H9 (cell line): ENCODE results near the gene CACNA2D3. TPM values are rescaled to one million over a fixed set of nuclear protein-coding genes. Genes with fewer than 3 reads are reported as not detected.

Experiments
- DNase-seq: peaks from one replicate; pipeline ENCODE4 v3.0.0-alpha.2; 2017
- H2AFZ ChIP-seq: one replicate; pipeline ENCODE4 v1.6.1; 2013; ENCODE audit warnings: mild to moderate bottlenecking, low read length, control low read depth, moderate library complexity
- H2AK5ac ChIP-seq: 2 replicates; pipeline ENCODE4 v1.6.1; 2013; ENCODE audit warnings: low read length, control low read depth, mixed read lengths; ENCODE audit not compliant: insufficient read length
- H2BK120ac ChIP-seq: one replicate; pipeline ENCODE4 v1.6.1; 2013; ENCODE audit warnings: low read depth, mild to moderate bottlenecking, low read length, control low read depth, inconsistent platforms; ENCODE audit not compliant: poor library complexity, severe bottlenecking
- H2BK12ac ChIP-seq: 2 replicates; pipeline ENCODE4 v1.6.1; 2013; ENCODE audit warnings: low read length, control low read depth, mixed read lengths, low read depth; ENCODE audit not compliant: insufficient read length
- H2BK15ac ChIP-seq: 2 replicates; pipeline ENCODE4 v1.6.1; 2013; ENCODE audit warnings: low read depth, low read length, control low read depth
- H2BK20ac ChIP-seq: one replicate; pipeline ENCODE4 v1.6.1; 2013; ENCODE audit warnings: low read depth, mild to moderate bottlenecking, low read length, control low read depth, inconsistent platforms; ENCODE audit not compliant: poor library complexity, severe bottlenecking
- H2BK5ac ChIP-seq: 2 replicates; pipeline ENCODE4 v1.6.1; 2013; ENCODE audit warnings: low read length, control low read depth, mixed read lengths; ENCODE audit not compliant: insufficient read length
- H3K14ac ChIP-seq: 2 replicates; pipeline ENCODE4 v1.6.1; 2013; ENCODE audit warnings: low read length, control low read depth; ENCODE audit not compliant: insufficient read depth
- H3K18ac ChIP-seq: 2 replicates; pipeline ENCODE4 v1.6.1; 2013; ENCODE audit warnings: low read depth, mild to moderate bottlenecking, mixed read lengths, low read length, control low read depth; ENCODE audit not compliant: insufficient read length
- H3K23ac ChIP-seq: 2 replicates; pipeline ENCODE4 v1.6.1; 2013; ENCODE audit warnings: low read length, control low read depth, mixed read lengths, low read depth; ENCODE audit not compliant: insufficient read length
- H3K23me2 ChIP-seq: 2 replicates; pipeline ENCODE4 v1.6.1; 2013; ENCODE audit warnings: low read depth, mild to moderate bottlenecking, mixed read lengths, low read length, control low read depth; ENCODE audit not compliant: insufficient read length, poor library complexity, severe bottlenecking
- H3K27ac ChIP-seq: 2 replicates; pipeline ENCODE4 v1.5.1; 2013; ENCODE audit warnings: low read length, control low read depth, mixed read lengths, low read depth; ENCODE audit not compliant: insufficient read length
- H3K27me3 ChIP-seq: 2 replicates; pipeline ENCODE4 v1.6.1; 2013; ENCODE audit warnings: low read length, control low read depth, inconsistent platforms; ENCODE audit not compliant: insufficient read depth
- H3K4ac ChIP-seq: 2 replicates; pipeline ENCODE4 v1.6.1; 2013; ENCODE audit warnings: low read depth, mild to moderate bottlenecking, control low read depth, inconsistent platforms, low read length, moderate library complexity
- H3K4me1 ChIP-seq: 2 replicates; pipeline ENCODE4 v1.6.1; 2013; ENCODE audit warnings: low read length, control low read depth, inconsistent platforms; ENCODE audit not compliant: insufficient read depth
- H3K4me2 ChIP-seq: 2 replicates; pipeline ENCODE4 v1.6.1; 2013; ENCODE audit warnings: low read length, control low read depth, mixed read lengths; ENCODE audit not compliant: insufficient read length, insufficient read depth
- H3K56ac ChIP-seq: 2 replicates; pipeline ENCODE4 v1.6.1; 2013; ENCODE audit warnings: low read depth, mild to moderate bottlenecking, mixed read lengths, low read length, control low read depth; ENCODE audit not compliant: insufficient read length
- H3K79me1 ChIP-seq: 2 replicates; pipeline ENCODE4 v1.6.1; 2013; ENCODE audit warnings: low read depth, mild to moderate bottlenecking, moderate library complexity, low read length, control low read depth, inconsistent platforms; ENCODE audit not compliant: insufficient read depth, poor library complexity, severe bottlenecking
- H3K79me2 ChIP-seq: 2 replicates; pipeline ENCODE4 v1.6.1; 2013; ENCODE audit warnings: low read length, control low read depth, inconsistent platforms; ENCODE audit not compliant: insufficient read depth
- H3K9ac ChIP-seq: 2 replicates; pipeline ENCODE4 v1.6.1; 2013; ENCODE audit warnings: low read length, control low read depth, mixed read lengths; ENCODE audit not compliant: insufficient read length; ENCODE audit errors: extremely low read depth
- H3K9me3 ChIP-seq: one replicate; pipeline ENCODE4 v1.6.1; 2013; ENCODE audit warnings: low read depth, low read length, inconsistent platforms; ENCODE audit not compliant: control insufficient read depth
- H3T11ph ChIP-seq: one replicate; pipeline ENCODE4 v1.6.1; 2013; ENCODE audit warnings: mild to moderate bottlenecking, low read length, control low read depth, inconsistent platforms
- H4K20me1 ChIP-seq: one replicate; pipeline ENCODE4 v1.6.1; 2013; ENCODE audit not compliant: control insufficient read depth, insufficient read length, insufficient read depth
- H4K5ac ChIP-seq: 2 replicates; pipeline ENCODE4 v1.6.1; 2013; ENCODE audit warnings: low read depth, mild to moderate bottlenecking, mixed read lengths, low read length, control low read depth; ENCODE audit not compliant: insufficient read length
- H4K8ac ChIP-seq: replicated peaks from 2 replicates; pipeline ENCODE4 v1.6.1; 2013; ENCODE audit warnings: low read length, control low read depth, mixed read lengths, low read depth; ENCODE audit not compliant: insufficient read length
- H4K91ac ChIP-seq: 2 replicates; pipeline ENCODE4 v1.6.1; 2013; ENCODE audit warnings: low read depth, mild to moderate bottlenecking, moderate library complexity, mixed read lengths, low read length, control low read depth; ENCODE audit not compliant: insufficient read length
- H3K27ac Mint-ChIP-seq, 3 experiments: 2 replicates in 2 of 3; 3 replicates in 1 of 3; pipeline ENCODE4 v1.8.0; 2020 to 2021; ENCODE audit warnings: mixed read lengths in 3 of 3, mild to moderate bottlenecking in 1 of 3, moderate library complexity in 1 of 3
- H3K27me3 Mint-ChIP-seq: 2 replicates; pipeline ENCODE4 v1.8.0; 2021; ENCODE audit warnings: low read depth, mild to moderate bottlenecking, moderate library complexity, mixed read lengths
- H3K36me3 Mint-ChIP-seq, 3 experiments: 2 replicates in 2 of 3; 3 replicates in 1 of 3; pipeline ENCODE4 v1.8.0; 2020 to 2021; ENCODE audit warnings: low read depth in 3 of 3, mixed read lengths in 3 of 3; ENCODE audit not compliant: insufficient read depth in 1 of 3
- H3K4me1 Mint-ChIP-seq, 2 experiments: 2 replicates each; pipeline ENCODE4 v1.8.0; 2020; ENCODE audit warnings: mixed read lengths in 2 of 2
- H3K4me3 Mint-ChIP-seq, 2 experiments: 2 replicates in 1 of 2; 3 replicates in 1 of 2; pipeline ENCODE4 v1.8.0; 2020 to 2021; ENCODE audit warnings: mild to moderate bottlenecking in 2 of 2, mixed read lengths in 2 of 2, moderate library complexity in 1 of 2
- H3K9me3 Mint-ChIP-seq, 2 experiments: 2 replicates in 1 of 2; 3 replicates in 1 of 2; pipeline ENCODE4 v1.8.0; 2020; ENCODE audit warnings: mild to moderate bottlenecking in 2 of 2, mixed read lengths in 2 of 2, moderate library complexity in 1 of 2
- CTCF ChIP-seq: fragments of 200-600 bp; sonication (generic); conservative IDR thresholded peaks from 3 replicates; pipeline ENCODE4 v1.8.0; 2021; ENCODE audit warnings: antibody characterized with exemption, mild to moderate bottlenecking
- WGBS: extraction: QIAGEN DNeasy Blood & Tissue Kit; methylation state at CpG from one replicate; pipeline ENCODE4 v1.1.7; 2013; ENCODE audit warnings: missing lambda C conversion rate, low lambda C conversion rate, mixed read lengths; ENCODE audit not compliant: insufficient read length; ENCODE audit errors: extremely low coverage; 5-methylcytosine and 5-hydroxymethylcytosine counted together
- total RNA-seq: library from RNA; stranded (reverse); gene quantifications from 2 replicates; pipeline ENCODE4 v1.2.1, GENCODE V29; 2021

Gene CACNA2D3
- total RNA-seq, 1 experiment from 2014 or later: 3.2 TPM

GRCh38 chr3:54564374-54564925 is 442.1 kb downstream of the CACNA2D3 start:
- Histone ChIP-seq H2AFZ (no peak overlapping the region), H4K5ac (no peak overlapping the region), H3K9me3 (no peaks in the 10 kb centered on the region), H4K91ac (no peak overlapping the region), H3K4me2 (no peak overlapping the region), H3K27me3 (no peaks in the 10 kb centered on the region), H3K23ac (no peak overlapping the region), H4K20me1 (no peaks in the 10 kb centered on the region), H2BK120ac (no peak overlapping the region), H2AK5ac (no peak overlapping the region), H2BK5ac (no peak overlapping the region), H3K4ac (no peak overlapping the region), H3K27ac (no peak overlapping the region), H3K23me2 (no peaks in the 10 kb centered on the region), H2BK15ac (no peak overlapping the region), H3K79me2 (no peaks in the 10 kb centered on the region), H3K9ac (no peak overlapping the region), H3T11ph (no peak overlapping the region), H3K56ac (no peak overlapping the region), H4K8ac (no peak overlapping the region), H2BK12ac (no peak overlapping the region), H3K79me1 (no peaks in the 10 kb centered on the region), H2BK20ac (no peak overlapping the region), H3K14ac (no peak overlapping the region), H3K4me1 (no peaks in the 10 kb centered on the region), H3K18ac (no peak overlapping the region)
- no peak overlapping the region for H3K27ac Mint-ChIP-seq
- no peak for TF ChIP-seq CTCF
- no peaks in the 10 kb centered on the region; the same call in 1 of the 2 replicates for H3K27me3 Mint-ChIP-seq
- no peak overlapping the region for H3K4me3 Mint-ChIP-seq
- peaks cover 0 to 4% of the 10 kb centered on the region in 2 experiments; a peak in 3 of 5 replicates for H3K9me3 Mint-ChIP-seq
- no CpG with 5 or more reads among the region's 6 CpGs for WGBS
- DNase-seq: no peak
- H3K4me1 Mint-ChIP-seq: peaks cover 5 to 7% of the 10 kb centered on the region in 2 experiments; a peak in 3 of 4 replicates
- H3K36me3 Mint-ChIP-seq: no peaks in the 10 kb centered on the region; a peak in 1 of 7 replicates
